Heart left ventricle (tissue), 13 donors: ENCODE data around the gene ITGA11.

Source experiments
- CTCF ChIP-seq, 12 donors: fragments of 200-600 bp; sonication (generic) in 4 of 12; IDR thresholded peaks; one replicate each; pipeline versions ENCODE4 v1.5.0 to v1.8.0; 2018 to 2022; ENCODE audit warnings: antibody characterized with exemption in 12 of 12, mild to moderate bottlenecking in 5 of 12
- POLR2A ChIP-seq, 2 donors: fragments of 450-650 bp; IDR thresholded peaks; one replicate each; pipeline ENCODE4 v1.6.1; 2017; ENCODE audit warnings: antibody characterized with exemption in 2 of 2, mild to moderate bottlenecking in 2 of 2, moderate library complexity in 2 of 2
- donor health status: ischemic (EF 13 %, LVEDD 7.1; RV severe dilation, severe dysfunction).
- donor health status: DM: no; HTN: yes; CAD: no.
- donor health status: DM: no; HTN: no; CAD: no.
- donor health status: ischemic (EF 25% LVEDD 6.9; RV normal size, moderate dysfunction).
- donor health status: ischemic (EF 25% LVEDD 5.7; RV mildly dilated, moderate dysfunction).
- donor health status: ischemic (EF 35%, LVEDD 5.7; RV mildly dilated, moderate dysfunction).
- donor health status: nonischemic (EF 11% LVEDD 7.7; RV severe dilation, severe dysfunction).
- donor health status: DM: yes; HTN: yes; CAD: no.
- donor health status: PGD.
- donor health status: ischemic (EF 29% LVEDD 5.4; RV normal size, mild dysfunction).
- donor health status: nonischemic (EF 23%, LVEDD 6.1; RV moderate dilation, normal function).

GRCh38 chr15:68444336-68444735 lies 12.4 kb upstream of the ITGA11 start:
- TF ChIP-seq POLR2A (IDR thresholded peaks at IDR 0.05) (no peak), CTCF (IDR thresholded peaks at IDR 0.05) (no peak)
